Measurements from ENCODE around the gene CFAP61.

DNA sequence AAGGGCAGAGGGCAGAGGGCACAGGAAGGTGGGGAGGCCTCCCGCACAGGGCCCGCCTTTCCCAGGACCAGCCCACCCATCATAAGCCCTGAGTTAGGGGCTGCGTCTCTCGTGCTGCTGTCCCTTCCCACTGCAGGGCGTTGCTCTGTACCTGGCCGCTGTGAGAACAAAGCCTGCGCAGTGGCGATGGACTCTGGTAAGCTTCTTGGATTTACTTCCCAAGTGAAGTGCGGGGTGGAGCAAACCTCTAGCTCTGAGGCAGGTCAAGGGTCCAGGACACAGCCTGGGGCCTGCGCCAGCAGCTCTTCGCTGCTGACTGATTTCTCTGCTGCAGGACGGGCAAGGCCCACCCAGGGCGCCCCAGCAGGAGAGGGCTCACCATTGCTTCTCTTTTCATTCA lies 339.4 kb downstream of the CFAP61 start:
- TF ChIP-seq, protein P1, sequence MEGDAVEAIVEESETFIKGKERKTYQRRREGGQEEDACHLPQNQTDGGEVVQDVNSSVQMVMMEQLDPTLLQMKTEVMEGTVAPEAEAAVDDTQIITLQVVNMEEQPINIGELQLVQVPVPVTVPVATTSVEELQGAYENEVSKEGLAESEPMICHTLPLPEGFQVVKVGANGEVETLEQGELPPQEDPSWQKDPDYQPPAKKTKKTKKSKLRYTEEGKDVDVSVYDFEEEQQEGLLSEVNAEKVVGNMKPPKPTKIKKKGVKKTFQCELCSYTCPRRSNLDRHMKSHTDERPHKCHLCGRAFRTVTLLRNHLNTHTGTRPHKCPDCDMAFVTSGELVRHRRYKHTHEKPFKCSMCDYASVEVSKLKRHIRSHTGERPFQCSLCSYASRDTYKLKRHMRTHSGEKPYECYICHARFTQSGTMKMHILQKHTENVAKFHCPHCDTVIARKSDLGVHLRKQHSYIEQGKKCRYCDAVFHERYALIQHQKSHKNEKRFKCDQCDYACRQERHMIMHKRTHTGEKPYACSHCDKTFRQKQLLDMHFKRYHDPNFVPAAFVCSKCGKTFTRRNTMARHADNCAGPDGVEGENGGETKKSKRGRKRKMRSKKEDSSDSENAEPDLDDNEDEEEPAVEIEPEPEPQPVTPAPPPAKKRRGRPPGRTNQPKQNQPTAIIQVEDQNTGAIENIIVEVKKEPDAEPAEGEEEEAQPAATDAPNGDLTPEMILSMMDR (IDR thresholded peaks at IDR 0.05), result no peak
- TF ChIP-seq EP300 (IDR thresholded peaks at IDR 0.05), result no peak
